Ureter (tissue), 1 donor: ENCODE data around the gene SLC46A1. TPM values are rescaled to one million over a fixed set of nuclear protein-coding genes. Genes with fewer than 3 reads are reported as not detected.

Source experiments
- DNase-seq: peaks from one replicate; pipeline ENCODE4 v3.0.0-alpha.2; 2020; ENCODE audit warnings: low spot score
- total RNA-seq: library from RNA; stranded (reverse); gene quantifications from one replicate; pipeline ENCODE4 v1.2.4, GENCODE V29; 2023
- donor health status: DM: yes; HTN: yes; CAD: no.

The SLC46A1 gene
- total RNA-seq, 1 donor from 2014 or later, result 15.4 TPM

DNA sequence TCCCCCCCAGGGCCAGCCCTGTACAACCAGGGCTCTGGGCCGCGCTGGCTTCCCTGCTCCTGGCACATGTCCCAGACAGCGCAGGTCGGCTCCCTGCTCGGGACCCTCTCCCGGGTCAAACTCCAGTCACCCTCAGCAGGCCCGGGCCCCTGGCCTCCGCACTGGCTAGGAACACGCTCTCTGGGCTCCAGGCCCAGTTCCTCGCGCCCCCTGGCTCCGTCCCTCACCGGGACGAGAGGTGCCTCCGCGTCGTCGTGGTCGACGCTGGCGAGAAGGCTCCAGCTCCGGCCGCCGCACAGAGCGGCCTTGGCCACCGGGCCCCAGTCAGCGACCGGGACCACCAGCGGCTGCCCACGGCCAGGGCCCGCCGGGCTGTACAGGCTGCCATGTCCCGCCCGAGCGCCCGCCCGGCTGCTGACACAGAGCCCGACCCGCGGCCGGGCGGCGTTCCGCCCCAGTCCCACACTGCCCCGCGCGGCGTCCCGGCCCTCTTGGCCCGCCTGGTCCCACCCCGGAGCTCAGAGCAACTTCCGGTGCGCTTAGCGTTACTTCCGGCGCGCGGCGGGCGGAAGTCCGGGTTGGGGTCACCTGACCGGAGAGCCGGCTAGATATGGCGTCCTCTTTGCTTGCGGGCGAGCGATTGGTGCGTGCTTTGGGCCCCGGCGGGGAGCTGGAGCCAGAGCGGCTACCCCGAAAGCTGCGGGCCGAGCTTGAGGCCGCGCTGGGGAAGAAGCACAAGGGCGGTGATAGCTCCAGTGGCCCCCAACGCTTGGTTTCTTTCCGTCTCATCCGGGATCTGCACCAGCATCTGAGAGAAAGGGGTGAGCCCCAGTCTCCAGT lies 48.7 kb downstream of the SLC46A1 start, which contains the start of gene POLDIP2:
Gene POLDIP2, minus strand, starts transcription at position 467 of the 840 bp plus-strand sequence. Its CDS starts 79 bp downstream, at position 388.
- peak; percentile 97 for DNase-seq

DNA sequence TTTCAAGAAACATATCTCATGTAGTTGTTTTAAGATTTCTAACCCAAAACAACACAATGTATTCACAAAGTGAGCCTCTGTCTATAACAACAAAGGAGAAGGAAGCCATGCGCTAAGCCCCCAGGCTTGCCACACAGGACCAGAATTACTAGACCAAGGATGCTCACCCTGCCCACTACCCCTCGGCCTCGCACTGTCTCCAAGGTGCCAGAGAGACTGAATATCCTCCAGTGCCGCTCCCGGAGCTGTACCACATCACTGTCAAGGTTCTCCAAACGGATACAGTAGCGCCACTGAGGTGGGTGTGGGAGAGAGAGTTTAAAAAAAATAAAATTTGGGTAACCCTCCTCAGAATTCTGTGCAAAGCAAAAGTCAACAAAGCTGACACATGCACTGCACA lies 55.7 kb downstream of the SLC46A1 start:
- no peak for DNase-seq

DNA sequence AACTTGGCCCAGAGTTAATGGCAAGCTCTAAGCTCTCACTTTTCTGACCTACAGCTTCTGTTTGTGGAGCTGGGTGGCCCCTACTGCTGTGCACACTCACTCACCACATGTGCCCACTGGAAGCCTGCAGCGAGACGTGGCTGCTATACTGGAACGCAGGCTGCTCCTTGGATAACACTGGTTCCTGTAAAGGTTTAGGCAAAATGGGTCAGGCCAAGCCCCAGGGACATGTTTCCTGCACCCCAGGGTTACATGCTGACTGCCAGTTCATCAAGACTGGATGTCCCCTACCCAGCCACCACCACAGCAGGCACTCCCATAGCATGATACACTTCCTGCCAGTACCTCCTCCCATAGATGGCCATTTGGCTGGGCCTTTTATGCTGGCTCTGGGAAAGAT lies 57.0 kb downstream of the SLC46A1 start:
- no peak for DNase-seq

DNA sequence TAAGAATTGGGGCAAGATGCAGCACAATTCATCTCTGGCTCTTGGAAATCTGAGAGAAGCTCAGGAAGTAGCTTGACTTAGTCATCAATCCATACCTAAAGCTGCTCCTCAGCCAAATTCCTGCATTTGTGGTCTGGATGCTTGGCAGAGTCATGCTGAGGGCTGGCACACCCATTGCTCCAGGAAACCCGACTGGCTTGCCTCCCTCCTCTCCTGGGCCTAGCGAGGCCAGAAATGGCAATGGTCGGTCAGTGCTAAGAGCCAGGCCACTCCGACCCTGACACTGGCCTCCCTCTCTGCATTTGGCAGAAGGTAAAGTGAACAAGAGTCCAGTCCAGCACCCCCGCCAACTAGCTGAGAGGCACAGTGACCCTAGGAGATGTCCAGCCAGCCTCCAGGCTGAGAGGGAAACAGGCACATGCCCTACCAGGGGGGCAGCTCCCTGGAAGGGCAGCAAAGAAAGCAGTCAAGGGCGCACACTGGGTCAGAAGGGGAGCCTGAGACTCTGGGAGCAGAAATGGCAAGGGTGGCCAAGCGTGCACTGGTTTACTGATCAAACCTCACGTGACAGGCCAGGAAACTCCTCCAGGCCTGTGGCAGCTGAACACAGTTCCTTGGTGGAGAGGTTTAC lies 58.6 kb downstream of the SLC46A1 start:
- no peak for DNase-seq

DNA sequence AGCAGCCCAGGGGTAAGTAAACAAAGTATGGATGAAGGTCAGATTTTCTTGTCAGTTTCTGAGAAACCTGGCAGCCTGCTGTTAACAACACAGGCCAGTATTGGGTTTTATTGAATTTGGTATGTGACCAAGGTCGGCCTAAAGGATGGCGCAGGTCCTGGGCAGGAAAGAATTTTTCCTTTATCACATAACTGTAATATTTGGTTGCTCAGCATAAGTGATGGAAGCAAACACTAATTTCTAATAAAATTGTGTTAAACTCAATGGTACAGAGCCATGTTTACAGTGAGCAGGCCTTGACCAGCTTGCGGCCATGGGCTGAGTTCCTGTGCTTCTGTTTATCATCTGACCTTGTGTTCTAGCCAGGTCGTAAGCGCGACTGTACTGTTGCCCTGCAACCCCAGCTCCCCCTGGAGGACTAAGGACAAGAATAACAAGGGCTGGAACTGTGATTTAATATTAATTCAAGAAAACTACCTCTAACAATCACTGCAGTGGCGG lies 59.2 kb downstream of the SLC46A1 start:
- DNase-seq, result no peak

DNA sequence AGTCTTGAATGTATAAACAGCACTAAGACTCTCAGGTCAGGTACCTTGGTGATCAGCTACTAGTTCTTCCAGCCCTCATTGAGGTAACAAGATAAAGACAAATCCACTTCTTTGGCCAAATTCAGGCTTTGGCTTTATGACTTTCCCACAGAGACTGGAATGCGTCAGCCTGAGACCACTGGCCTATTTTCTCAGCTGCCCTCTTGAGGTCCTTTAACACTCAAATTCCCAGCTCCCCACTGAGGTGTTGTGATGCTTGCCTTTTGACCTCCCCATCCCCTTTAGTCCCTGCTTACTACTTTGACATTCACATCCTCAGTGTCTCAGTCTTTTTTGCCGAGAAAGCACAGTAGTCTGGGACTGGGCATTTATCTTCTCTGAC lies 59.8 kb downstream of the SLC46A1 start:
- DNase-seq, result no peak

DNA sequence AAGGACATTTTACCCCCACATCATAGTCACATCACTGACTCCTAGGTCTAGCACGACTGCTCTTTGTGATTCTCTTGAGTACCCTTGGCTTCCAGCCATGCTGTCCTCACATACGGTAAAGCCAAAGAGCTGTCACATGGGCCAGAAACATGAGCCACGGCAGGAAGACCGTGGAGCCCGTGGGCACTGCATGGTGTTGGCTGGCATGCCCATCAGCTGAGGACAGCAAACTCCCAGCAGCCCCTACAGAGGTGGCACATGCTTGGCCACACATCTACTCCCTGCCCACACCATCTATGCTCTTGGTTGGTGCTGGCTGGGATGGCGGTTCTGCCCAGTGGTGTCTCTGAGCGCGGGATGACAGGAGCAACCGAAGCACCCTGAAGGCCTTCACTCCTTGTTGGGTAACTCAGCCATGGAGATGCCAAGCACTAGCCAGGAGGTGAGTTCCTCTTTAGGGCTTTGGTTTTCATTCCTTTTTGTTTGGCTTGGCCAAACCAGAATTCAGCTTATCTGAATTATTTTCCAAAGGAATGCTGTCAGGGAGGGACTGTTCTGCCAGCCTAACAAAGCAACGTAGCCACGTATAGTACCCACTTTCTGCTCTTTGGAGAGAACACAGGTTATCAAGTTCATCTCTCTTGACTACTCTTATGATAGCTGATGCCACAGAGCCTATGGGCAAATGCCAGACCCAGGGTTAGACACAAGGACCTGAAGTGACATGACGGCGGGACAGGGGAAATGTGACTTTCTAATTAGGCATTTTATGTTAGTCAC lies 60.4 kb downstream of the SLC46A1 start:
- no peak for DNase-seq

Other genes with a start within 250 kb of the SLC46A1 start
- gene TMEM97, start 87.0 kb downstream of the SLC46A1 start, total RNA-seq, result 237 TPM
- gene IFT20, start 70.7 kb downstream of the SLC46A1 start, total RNA-seq, result 48.8 TPM
- gene TNFAIP1, start 70.5 kb downstream of the SLC46A1 start, total RNA-seq, result 55.1 TPM
- gene POLDIP2, start 48.7 kb downstream of the SLC46A1 start, total RNA-seq, result 74.6 TPM
- gene SEBOX, start 41.0 kb downstream of the SLC46A1 start, total RNA-seq, result not detected
- 1.0 TPM for gene VTN, start 35.9 kb downstream of the SLC46A1 start, total RNA-seq
- 34.7 TPM for gene SARM1, start 34.5 kb downstream of the SLC46A1 start, total RNA-seq
- 0.62 TPM for gene SLC13A2, start 67.4 kb upstream of the SLC46A1 start, total RNA-seq
- 1.5 TPM for gene FOXN1, start 100.1 kb upstream of the SLC46A1 start, total RNA-seq
- gene UNC119, start 146.4 kb upstream of the SLC46A1 start, total RNA-seq, result 37.5 TPM
- 52.9 TPM for gene PIGS, start 165.3 kb upstream of the SLC46A1 start, total RNA-seq
- gene ALDOC, start 170.7 kb upstream of the SLC46A1 start, total RNA-seq, result 15.7 TPM
- gene SPAG5, start 192.8 kb upstream of the SLC46A1 start, total RNA-seq, result 8.5 TPM
- gene RSKR, start 208.0 kb upstream of the SLC46A1 start, total RNA-seq, result 27.5 TPM
- 210 TPM for gene BLTP2, start 238.9 kb upstream of the SLC46A1 start, total RNA-seq